IMR-90 (cell line): ENCODE measurements around the gene PLSCR3. TPM values are rescaled to one million over a fixed set of nuclear protein-coding genes. Genes with fewer than 3 reads are reported as not detected.
A peak's percentile ranks its signal among the peaks of the same experiment; 100 is the strongest.

ENCODE experiments used
- ATAC-seq: fragments of 200-7000 bp; cut with Tn5 transposase; 2 replicates; pipeline ENCODE4 v1.9.1; 2020; ENCODE audit warnings: low read depth, mild to moderate bottlenecking, moderate library complexity
- BruUV-seq: library from RNA; stranded (reverse); fragments of 400-500 nt; replicated peaks from 2 replicates; lab custom pipeline; 2021; lab: Mats Ljungman, UMichigan
- CTCF ChIA-PET: fragments of 300-600 bp; formaldehyde crosslinking; extraction: SDS; loops from one replicate; lab custom pipeline; 2021; ENCODE audit warnings: antibody characterized with exemption; lab: Yijun Ruan, JAX
- POLR2A ChIA-PET: fragments of 300-600 bp; sonication (Branson Sonifier 250); formaldehyde crosslinking; loops from one replicate; lab custom pipeline; 2022; ENCODE audit warnings: antibody characterized with exemption; ENCODE audit not compliant: unreplicated experiment; lab: Charles Lee
- DNase-seq: peaks from one replicate; pipeline ENCODE4 v3.0.0; 2013
- H2AFZ ChIP-seq: replicated peaks from 2 replicates; pipeline ENCODE3; 2013; ENCODE audit warnings: low read length, mild to moderate bottlenecking; ENCODE audit not compliant: poor library complexity
- H2AK5ac ChIP-seq: 2 replicates; pipeline ENCODE4 v1.6.1; 2013; ENCODE audit warnings: low read depth, low read length, inconsistent platforms
- H2AK9ac ChIP-seq: replicated peaks from 2 replicates; pipeline ENCODE3; 2013; ENCODE audit warnings: mild to moderate bottlenecking, low read depth, low read length, moderate library complexity; ENCODE audit not compliant: poor library complexity
- H2BK120ac ChIP-seq: 2 replicates; pipeline ENCODE4 v1.6.1; 2013; ENCODE audit warnings: low read depth, low read length, inconsistent platforms
- H2BK15ac ChIP-seq: 3 replicates; pipeline ENCODE4 v1.6.1; 2013; ENCODE audit warnings: low read depth, low read length, inconsistent platforms
- H2BK20ac ChIP-seq: 2 replicates; pipeline ENCODE4 v1.6.1; 2013; ENCODE audit warnings: low read depth, mild to moderate bottlenecking, inconsistent platforms, low read length, moderate library complexity
- H2BK5ac ChIP-seq: 2 replicates; pipeline ENCODE4 v1.6.1; 2013; ENCODE audit warnings: mild to moderate bottlenecking, low read depth, low read length, inconsistent platforms; ENCODE audit not compliant: poor library complexity, severe bottlenecking
- H3K14ac ChIP-seq: replicated peaks from 2 replicates; pipeline ENCODE4 v1.6.1; 2013; ENCODE audit warnings: low read depth, low read length, inconsistent platforms
- H3K18ac ChIP-seq: 2 replicates; pipeline ENCODE4 v1.6.1; 2013; ENCODE audit warnings: low read depth, low read length, control low read depth
- H3K23ac ChIP-seq: 2 replicates; pipeline ENCODE4 v1.6.1; 2013; ENCODE audit warnings: low read depth, low read length, inconsistent platforms
- H3K27ac ChIP-seq: 2 replicates; pipeline ENCODE4 v1.5.1; 2013; ENCODE audit warnings: mild to moderate bottlenecking, control low read depth, low read length; ENCODE audit not compliant: insufficient read depth
- H3K27me3 ChIP-seq: 2 replicates; pipeline ENCODE4 v1.6.1; 2013; ENCODE audit warnings: low read length; ENCODE audit not compliant: control insufficient read depth, insufficient read depth
- H3K36me3 ChIP-seq: 2 replicates; pipeline ENCODE4 v1.6.1; 2013; ENCODE audit warnings: low read length, mixed read lengths; ENCODE audit not compliant: control insufficient read depth, insufficient read depth
- H3K4ac ChIP-seq: 2 replicates; pipeline ENCODE4 v1.6.1; 2013; ENCODE audit warnings: low read depth, low read length, inconsistent platforms
- H3K4me1 ChIP-seq: 2 replicates; pipeline ENCODE4 v1.6.1; 2013; ENCODE audit warnings: low read length, mixed read lengths; ENCODE audit not compliant: control insufficient read depth, insufficient read depth
- H3K4me2 ChIP-seq: 2 replicates; pipeline ENCODE4 v1.6.1; 2013; ENCODE audit warnings: low read depth, mild to moderate bottlenecking, control low read depth, low read length, moderate library complexity
- H3K4me3 ChIP-seq: 2 replicates; pipeline ENCODE4 v1.5.1; 2013; ENCODE audit warnings: low read depth, mild to moderate bottlenecking, control low read depth, low read length, moderate library complexity; ENCODE audit not compliant: insufficient read depth
- H3K56ac ChIP-seq: 2 replicates; pipeline ENCODE4 v1.6.1; 2013; ENCODE audit warnings: low read length, inconsistent platforms; ENCODE audit not compliant: insufficient read depth; ENCODE audit errors: extremely low read depth
- H3K79me1 ChIP-seq, 2 experiments: 2 replicates each; pipeline ENCODE4 v1.6.1; 2013; ENCODE audit warnings: low read length in 2 of 2, inconsistent platforms in 1 of 2, low read depth in 1 of 2
- H3K9ac ChIP-seq: 2 replicates; pipeline ENCODE4 v1.6.1; 2013; ENCODE audit warnings: low read depth, low read length, control low read depth
- H3K9me1 ChIP-seq: 2 replicates; pipeline ENCODE4 v1.6.1; 2013; ENCODE audit warnings: low read length, inconsistent platforms; ENCODE audit not compliant: insufficient read depth
- H3K9me3 ChIP-seq: 2 replicates; pipeline ENCODE4 v1.6.1; 2013; ENCODE audit warnings: low read length; ENCODE audit not compliant: control insufficient read depth, insufficient read depth
- H4K20me1 ChIP-seq: 2 replicates; pipeline ENCODE4 v1.6.1; 2013; ENCODE audit warnings: low read length, inconsistent platforms; ENCODE audit not compliant: insufficient read depth
- H4K5ac ChIP-seq: 2 replicates; pipeline ENCODE4 v1.6.1; 2013; ENCODE audit warnings: mild to moderate bottlenecking, low read depth, low read length, control low read depth
- H4K8ac ChIP-seq, 2 experiments: 2 replicates each; pipeline ENCODE4 v1.6.1; 2013; ENCODE audit warnings: low read depth in 2 of 2, low read length in 2 of 2, control low read depth in 1 of 2, inconsistent platforms in 1 of 2
- H4K91ac ChIP-seq: 2 replicates; pipeline ENCODE4 v1.6.1; 2013; ENCODE audit warnings: low read depth, low read length, inconsistent platforms; ENCODE audit not compliant: insufficient read depth
- BHLHE40 ChIP-seq: fragments of 150-350 bp; IDR thresholded peaks from 2 replicates; pipeline ENCODE4 v1.6.1; 2016; ENCODE audit warnings: mild to moderate bottlenecking, low read depth, low read length
- CEBPB ChIP-seq: IDR thresholded peaks from 2 replicates; pipeline ENCODE4 v1.6.1; 2012; ENCODE audit warnings: low read depth, low read length, improper control_type of control experiment
- CHD1 ChIP-seq: IDR thresholded peaks from 2 replicates; pipeline ENCODE4 v1.6.1; 2012; ENCODE audit warnings: low read depth, low read length, improper control_type of control experiment
- FOS ChIP-seq: fragments of 150-350 bp; IDR thresholded peaks from 2 replicates; pipeline ENCODE4 v1.6.1; 2016; ENCODE audit warnings: low read depth, low read length
- MAFK ChIP-seq: IDR thresholded peaks from 2 replicates; pipeline ENCODE4 v1.6.1; 2012; ENCODE audit warnings: low read depth, low read length, improper control_type of control experiment
- MAZ ChIP-seq: IDR thresholded peaks from 2 replicates; pipeline ENCODE4 v1.6.1; 2012; ENCODE audit warnings: low read depth, mild to moderate bottlenecking, low read length, improper control_type of control experiment, moderate library complexity, borderline replicate concordance
- MXI1 ChIP-seq: IDR thresholded peaks from 2 replicates; pipeline ENCODE4 v1.6.1; 2012; ENCODE audit warnings: low read depth, mild to moderate bottlenecking, low read length, moderate library complexity, borderline replicate concordance
- NFE2L2 ChIP-seq: fragments of 150-350 bp; IDR thresholded peaks from 2 replicates; pipeline ENCODE4 v1.6.1; 2016; ENCODE audit warnings: low read depth, mild to moderate bottlenecking, low read length
- POLR2A ChIP-seq: IDR thresholded peaks from 2 replicates; pipeline ENCODE4 v1.6.1; 2012; ENCODE audit warnings: mild to moderate bottlenecking, low read depth, low read length
- RAD21 ChIP-seq: IDR thresholded peaks from 2 replicates; pipeline ENCODE4 v1.6.1; 2012; ENCODE audit warnings: low read length, improper control_type of control experiment
- RCOR1 ChIP-seq: IDR thresholded peaks from 2 replicates; pipeline ENCODE4 v1.6.1; 2012; ENCODE audit warnings: mild to moderate bottlenecking, low read length, improper control_type of control experiment; ENCODE audit not compliant: insufficient replicate concordance
- RFX5 ChIP-seq: IDR thresholded peaks from 2 replicates; pipeline ENCODE4 v1.8.0; 2012; ENCODE audit warnings: low read depth, mild to moderate bottlenecking, low read length, moderate library complexity
- SMC3 ChIP-seq: fragments of 150-350 bp; IDR thresholded peaks from 2 replicates; pipeline ENCODE4 v1.6.1; 2016; ENCODE audit warnings: low read depth, mild to moderate bottlenecking, antibody characterized with exemption, low read length, moderate library complexity
- WGBS, 2 experiments: methylation state at CpG; one replicate each; pipeline versions ENCODE4 v1.1.5 to v1.1.7; 2013; ENCODE audit warnings: missing lambda C conversion rate in 2 of 2; ENCODE audit not compliant: insufficient read length in 1 of 2; ENCODE audit errors: extremely low coverage in 2 of 2; 5-methylcytosine and 5-hydroxymethylcytosine counted together
- dilution Hi-C: fragments of 300-500 bp; cut with HindIII; formaldehyde crosslinking; loops from one replicate; pipeline ENCODE4 v1.14.3; 2018; ENCODE audit warnings: low sequenced_read_pairs; ENCODE audit not compliant: unreplicated experiment
- in situ Hi-C: fragments of 300-500 bp; cut with MboI; formaldehyde crosslinking; loops from 3 replicates; pipeline ENCODE4 v1.14.3; 2019; ENCODE audit warnings: low sequenced_read_pairs, inconsistent platforms, mixed read lengths
- intact Hi-C: fragments of 100-400 bp; cut with micrococcal nuclease; formaldehyde crosslinking; loops from 2 replicates; pipeline ENCODE4 v1.10.0; 2022
- polyA plus RNA-seq, 3 experiments: library from polyadenylated mRNA; depleted of rRNA; stranded (reverse); fragments of >200 nt; gene quantifications; 2 replicates each; pipeline ENCODE4 v1.2.3, GENCODE V29; 2012; ENCODE audit warnings: low replicate concordance in 1 of 3
- total RNA-seq: library from RNA; depleted of rRNA; stranded (reverse); fragments of >200 nt; gene quantifications from 2 replicates; pipeline ENCODE4 v1.2.3, GENCODE V29; 2012
- TF ChIP-seq, protein P1 (sequence below): fragments of 150-350 bp; IDR thresholded peaks from 2 replicates; pipeline ENCODE4 v1.6.1; 2017; ENCODE audit warnings: mild to moderate bottlenecking, antibody characterized with exemption, low read length, low read depth
- TF ChIP-seq, protein P2 (sequence below): fragments of 150-350 bp; IDR thresholded peaks from 2 replicates; pipeline ENCODE4 v1.6.1; 2016; ENCODE audit warnings: low read depth, mild to moderate bottlenecking, low read length, moderate library complexity, borderline replicate concordance
- TF ChIP-seq, protein P3 (sequence below): conservative IDR thresholded peaks from 2 replicates; pipeline ENCODE4 v1.5.1; 2012; ENCODE audit warnings: mild to moderate bottlenecking, low read depth, low read length, improper control_type of control experiment

PLSCR3 gene
- total and polyA plus RNA-seq, 2 of the 4 experiments (the other 2 are of a cell fraction): 6.1 to 116 TPM

GRCh38 chr17:7409716-7410115 is 15.4 kb upstream of the PLSCR3 start:
- H2AFZ ChIP-seq: no peak overlapping the region
- H3K4me2 ChIP-seq: no peak overlapping the region
- H4K91ac ChIP-seq: no peak overlapping the region
- H2AK5ac ChIP-seq: no peak overlapping the region
- H3K27ac ChIP-seq: no peak overlapping the region
- ATAC-seq: no peak
- no peak overlapping the region for H3K18ac ChIP-seq
- no peak overlapping the region for H4K8ac ChIP-seq
- no peak overlapping the region for H3K4me3 ChIP-seq
- H2AK9ac ChIP-seq: peak overlapping the region; percentile 85
- DNase-seq: no peak
- H3K79me1 ChIP-seq: peaks cover 0 to 33% of the 10 kb centered on the region in 2 experiments; a peak in 3 of 4 replicates
- TF ChIP-seq BHLHE40 (no peak), MAZ (no peak), SMC3 (no peak), RAD21 (no peak), FOS (no peak), CHD1 (no peak), MAFK (no peak), RFX5 (no peak), RCOR1 (no peak), NFE2L2 (no peak), CEBPB (no peak), MXI1 (no peak), POLR2A (no peak)
- TF ChIP-seq, protein P1, sequence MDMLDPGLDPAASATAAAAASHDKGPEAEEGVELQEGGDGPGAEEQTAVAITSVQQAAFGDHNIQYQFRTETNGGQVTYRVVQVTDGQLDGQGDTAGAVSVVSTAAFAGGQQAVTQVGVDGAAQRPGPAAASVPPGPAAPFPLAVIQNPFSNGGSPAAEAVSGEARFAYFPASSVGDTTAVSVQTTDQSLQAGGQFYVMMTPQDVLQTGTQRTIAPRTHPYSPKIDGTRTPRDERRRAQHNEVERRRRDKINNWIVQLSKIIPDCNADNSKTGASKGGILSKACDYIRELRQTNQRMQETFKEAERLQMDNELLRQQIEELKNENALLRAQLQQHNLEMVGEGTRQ: no peak
- TF ChIP-seq, protein P2, sequence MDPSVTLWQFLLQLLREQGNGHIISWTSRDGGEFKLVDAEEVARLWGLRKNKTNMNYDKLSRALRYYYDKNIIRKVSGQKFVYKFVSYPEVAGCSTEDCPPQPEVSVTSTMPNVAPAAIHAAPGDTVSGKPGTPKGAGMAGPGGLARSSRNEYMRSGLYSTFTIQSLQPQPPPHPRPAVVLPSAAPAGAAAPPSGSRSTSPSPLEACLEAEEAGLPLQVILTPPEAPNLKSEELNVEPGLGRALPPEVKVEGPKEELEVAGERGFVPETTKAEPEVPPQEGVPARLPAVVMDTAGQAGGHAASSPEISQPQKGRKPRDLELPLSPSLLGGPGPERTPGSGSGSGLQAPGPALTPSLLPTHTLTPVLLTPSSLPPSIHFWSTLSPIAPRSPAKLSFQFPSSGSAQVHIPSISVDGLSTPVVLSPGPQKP: no peak
- TF ChIP-seq, protein P3, sequence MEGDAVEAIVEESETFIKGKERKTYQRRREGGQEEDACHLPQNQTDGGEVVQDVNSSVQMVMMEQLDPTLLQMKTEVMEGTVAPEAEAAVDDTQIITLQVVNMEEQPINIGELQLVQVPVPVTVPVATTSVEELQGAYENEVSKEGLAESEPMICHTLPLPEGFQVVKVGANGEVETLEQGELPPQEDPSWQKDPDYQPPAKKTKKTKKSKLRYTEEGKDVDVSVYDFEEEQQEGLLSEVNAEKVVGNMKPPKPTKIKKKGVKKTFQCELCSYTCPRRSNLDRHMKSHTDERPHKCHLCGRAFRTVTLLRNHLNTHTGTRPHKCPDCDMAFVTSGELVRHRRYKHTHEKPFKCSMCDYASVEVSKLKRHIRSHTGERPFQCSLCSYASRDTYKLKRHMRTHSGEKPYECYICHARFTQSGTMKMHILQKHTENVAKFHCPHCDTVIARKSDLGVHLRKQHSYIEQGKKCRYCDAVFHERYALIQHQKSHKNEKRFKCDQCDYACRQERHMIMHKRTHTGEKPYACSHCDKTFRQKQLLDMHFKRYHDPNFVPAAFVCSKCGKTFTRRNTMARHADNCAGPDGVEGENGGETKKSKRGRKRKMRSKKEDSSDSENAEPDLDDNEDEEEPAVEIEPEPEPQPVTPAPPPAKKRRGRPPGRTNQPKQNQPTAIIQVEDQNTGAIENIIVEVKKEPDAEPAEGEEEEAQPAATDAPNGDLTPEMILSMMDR: no peak
- no peak overlapping the region for H3K14ac ChIP-seq
- no peak overlapping the region for H4K5ac ChIP-seq
- no peak overlapping the region for H3K23ac ChIP-seq
- H3K27me3 ChIP-seq: no peaks in the 10 kb centered on the region
- H2BK20ac ChIP-seq: no peak overlapping the region
- dilution Hi-C loops: no loop called here
- intact Hi-C loops: no loop called here
- peaks cover 7% of the 10 kb centered on the region for H4K20me1 ChIP-seq
- BruUV-seq: no TSS peak
- H2BK5ac ChIP-seq: no peak overlapping the region
- H3K36me3 ChIP-seq: peaks cover 29% of the 10 kb centered on the region
- ChIA-PET POLR2A (no interaction called here), CTCF (no interaction called here)
- H3K4ac ChIP-seq: no peak overlapping the region
- 98% methylated on average over 5 of the region's 6 CpGs; no CpG with 5 or more reads in 1 of the 2 experiments for WGBS, 2 experiments
- no peak overlapping the region for H2BK15ac ChIP-seq
- peaks cover 8% of the 10 kb centered on the region for H3K4me1 ChIP-seq
- in situ Hi-C loops: no loop called here
- H3K56ac ChIP-seq: no peak overlapping the region
- H3K9ac ChIP-seq: no peak overlapping the region
- no peaks in the 10 kb centered on the region for H3K9me3 ChIP-seq
- no peak overlapping the region for H2BK120ac ChIP-seq
- peaks cover 4% of the 10 kb centered on the region; the same call in 1 of the 2 replicates for H3K9me1 ChIP-seq
